C1 segment of cervical spinal cord (tissue), 14 donors: ENCODE data around the gene SLC25A18.
"Not testable (repeated sequence)": the region's sequence is repeated elsewhere in the genome, so short reads cannot be mapped to it uniquely, and the experiment has no call there.

Experiments
- DNase-seq, 14 donors: peaks; one replicate each; lab custom pipeline; 2025; lab: John Stamatoyannopoulos, UW

The SLC25A18 gene, protein sequence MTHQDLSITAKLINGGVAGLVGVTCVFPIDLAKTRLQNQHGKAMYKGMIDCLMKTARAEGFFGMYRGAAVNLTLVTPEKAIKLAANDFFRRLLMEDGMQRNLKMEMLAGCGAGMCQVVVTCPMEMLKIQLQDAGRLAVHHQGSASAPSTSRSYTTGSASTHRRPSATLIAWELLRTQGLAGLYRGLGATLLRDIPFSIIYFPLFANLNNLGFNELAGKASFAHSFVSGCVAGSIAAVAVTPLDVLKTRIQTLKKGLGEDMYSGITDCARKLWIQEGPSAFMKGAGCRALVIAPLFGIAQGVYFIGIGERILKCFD

DNA sequence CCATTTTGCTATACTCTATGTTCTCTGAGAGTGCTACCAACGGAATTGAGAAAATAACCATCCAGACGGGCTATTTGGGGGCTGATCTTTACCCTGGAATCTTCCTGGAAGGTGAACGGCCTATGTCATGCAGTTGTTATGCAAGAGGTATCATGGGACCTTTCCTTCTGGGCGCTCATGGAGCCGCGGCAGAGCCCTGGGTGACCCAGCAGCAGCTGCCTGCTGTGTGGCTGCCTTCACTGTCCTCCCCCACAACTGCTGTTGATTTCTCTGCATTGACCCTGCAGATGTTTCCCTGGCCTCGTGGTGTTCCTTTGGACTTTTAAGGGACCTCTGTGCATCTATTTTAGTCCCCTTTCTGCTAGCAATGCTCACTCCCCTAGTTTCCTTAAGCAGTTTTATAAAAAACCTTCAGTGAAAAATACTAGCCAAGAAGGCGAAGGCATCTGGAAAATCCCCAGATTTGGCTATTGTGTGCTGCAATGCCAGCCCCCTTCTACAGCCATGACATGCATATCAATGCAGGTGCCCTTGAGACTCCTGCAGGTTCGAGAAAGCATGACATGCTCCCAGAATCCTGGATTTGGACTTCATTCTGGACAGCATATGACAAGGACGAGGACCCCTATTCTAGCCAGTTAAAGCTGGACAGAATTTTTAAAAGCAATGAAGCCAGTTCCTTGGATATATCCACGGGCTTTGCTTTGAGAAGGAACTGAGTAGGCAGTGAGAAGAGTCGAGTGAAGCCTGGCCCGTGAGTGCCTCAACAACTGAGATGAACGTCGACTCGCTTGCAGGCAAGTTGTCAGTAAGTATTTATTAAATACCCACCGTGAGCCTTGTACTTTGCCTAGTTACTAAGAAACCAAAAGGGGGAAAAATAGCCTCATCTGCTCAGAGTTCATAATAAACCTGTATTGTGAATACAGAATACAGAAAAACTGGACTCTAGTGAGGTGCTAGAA lies at the start of gene SLC25A18:
Gene SLC25A18 (plus strand): TSS at position 593 of the 965 bp plus-strand sequence. CDS start 16,447 bp downstream, outside the sequence.
- DNase-seq = peak in 12 of 14 donors; percentile 19 to 85 (median 62)

DNA sequence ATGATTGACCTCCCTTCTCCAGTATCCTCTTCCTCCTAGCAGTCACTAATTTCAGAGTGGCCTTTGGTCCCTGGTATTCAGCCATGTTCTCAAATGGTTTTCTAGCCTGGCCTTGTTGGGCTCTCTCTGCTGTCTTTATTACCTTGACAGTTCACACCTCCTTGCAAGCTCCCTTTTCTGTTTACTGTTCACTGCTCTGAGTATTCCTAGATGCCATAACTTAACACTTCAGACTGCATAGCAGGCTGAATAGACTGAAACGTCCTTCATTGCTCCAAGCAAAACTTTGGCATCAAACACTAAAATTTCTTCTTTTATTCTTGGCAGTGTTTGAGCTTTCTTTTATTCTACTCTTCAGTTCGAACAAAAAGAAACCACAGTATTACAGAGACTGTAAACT lies 49.7 kb upstream of the SLC25A18 start:
- DNase-seq = no peak

DNA sequence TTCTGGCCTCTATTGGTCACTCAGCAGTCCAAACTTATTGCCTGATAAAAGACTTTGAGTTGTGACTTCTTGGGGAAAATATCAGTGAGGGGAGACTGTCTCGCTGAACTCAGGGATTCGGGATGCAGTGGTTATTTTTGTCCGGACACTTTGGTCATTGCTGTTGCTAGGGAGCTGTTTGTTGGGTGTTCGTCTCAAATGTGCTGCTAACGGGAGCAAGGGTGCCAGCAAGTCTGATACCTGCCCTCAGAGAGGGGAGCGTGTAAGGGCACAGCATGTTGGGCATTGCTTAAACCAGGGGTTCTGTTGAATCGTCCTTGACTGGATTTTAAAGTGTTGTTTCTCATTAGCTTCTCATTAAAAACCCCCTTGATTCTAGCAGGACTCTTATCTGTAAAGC lies 49.2 kb upstream of the SLC25A18 start:
- DNase-seq = no peak

DNA sequence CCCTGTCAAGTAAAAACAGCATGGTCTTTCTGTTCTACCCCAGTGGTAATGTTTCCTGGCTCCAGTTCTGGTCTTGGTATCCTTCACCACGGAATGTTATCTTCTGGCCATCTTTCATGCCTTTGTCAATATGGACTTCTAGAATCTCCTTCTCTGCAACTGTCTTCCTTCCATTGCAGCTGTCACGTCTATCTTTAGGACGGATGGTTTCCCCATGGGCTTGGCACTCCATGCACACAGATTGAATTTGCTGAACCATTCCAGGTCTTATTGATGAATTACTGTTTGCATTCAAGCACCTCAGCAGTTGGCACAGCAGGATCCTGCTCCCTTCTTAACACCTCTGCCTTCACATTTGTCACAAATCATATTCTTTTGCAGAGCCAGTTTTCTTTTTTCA lies 44.9 kb upstream of the SLC25A18 start:
- DNase-seq = no peak

DNA sequence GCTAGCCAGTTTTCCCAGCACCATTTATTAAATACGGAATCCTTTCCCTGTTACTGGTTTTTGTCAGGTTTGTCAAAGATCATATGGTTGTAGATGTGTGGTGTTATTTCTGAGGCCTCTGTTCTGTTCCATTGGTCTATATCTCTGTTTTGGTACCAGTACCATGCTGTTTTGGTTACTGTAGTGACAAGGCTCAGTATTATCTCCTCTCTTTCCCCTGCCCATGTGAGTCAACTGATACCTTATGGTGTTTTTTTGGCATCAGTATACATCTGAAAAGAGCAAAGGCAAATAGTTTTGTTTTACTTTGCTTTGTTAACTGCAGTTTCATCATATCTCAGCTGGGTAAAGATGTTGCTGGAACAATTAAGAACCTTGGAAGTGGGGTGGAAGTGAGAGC lies 41.3 kb upstream of the SLC25A18 start:
- not testable (repeated sequence) for DNase-seq

DNA sequence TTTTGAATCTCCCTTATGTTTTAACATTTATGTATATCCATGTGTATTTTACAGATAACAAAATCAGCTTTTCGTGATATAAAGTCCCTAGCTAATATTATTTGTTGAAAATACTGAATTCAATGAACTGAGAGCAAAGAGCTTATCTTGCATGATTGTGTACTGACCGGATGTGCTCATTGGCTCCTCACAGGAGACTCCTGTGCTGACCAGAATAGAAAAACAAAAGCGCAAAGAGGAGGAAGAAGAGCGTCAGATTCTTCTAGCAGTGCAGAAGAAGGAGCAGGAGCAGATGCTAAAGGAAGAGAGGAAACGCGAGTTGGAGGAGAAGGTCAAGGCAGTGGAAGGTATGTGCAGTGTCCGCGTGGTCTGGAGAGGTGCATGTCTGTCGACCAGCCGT lies 39.4 kb upstream of the SLC25A18 start:
- DNase-seq = no peak

DNA sequence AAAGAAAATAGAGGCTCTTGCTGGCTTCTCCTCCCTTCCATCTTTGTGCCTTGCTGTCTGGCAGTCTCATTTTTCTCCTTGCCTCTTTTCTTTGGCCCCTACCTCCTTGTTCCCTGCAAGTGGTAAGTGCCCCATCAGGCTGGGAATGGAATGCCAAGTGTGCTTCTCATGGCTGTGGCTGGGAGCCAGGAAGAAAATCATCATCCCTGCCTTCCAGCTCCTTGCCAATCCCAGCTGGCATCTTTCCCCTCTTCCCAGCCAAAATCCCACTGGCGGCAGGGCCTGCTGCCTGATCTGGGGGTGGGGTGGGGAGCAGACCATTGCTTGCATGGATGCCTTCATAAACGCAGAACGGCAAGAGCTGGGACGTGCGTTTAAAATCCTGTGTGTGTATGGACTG lies 27.0 kb upstream of the SLC25A18 start:
- peak in 11 of 14 donors; percentile 3 to 86 (median 54) for DNase-seq

DNA sequence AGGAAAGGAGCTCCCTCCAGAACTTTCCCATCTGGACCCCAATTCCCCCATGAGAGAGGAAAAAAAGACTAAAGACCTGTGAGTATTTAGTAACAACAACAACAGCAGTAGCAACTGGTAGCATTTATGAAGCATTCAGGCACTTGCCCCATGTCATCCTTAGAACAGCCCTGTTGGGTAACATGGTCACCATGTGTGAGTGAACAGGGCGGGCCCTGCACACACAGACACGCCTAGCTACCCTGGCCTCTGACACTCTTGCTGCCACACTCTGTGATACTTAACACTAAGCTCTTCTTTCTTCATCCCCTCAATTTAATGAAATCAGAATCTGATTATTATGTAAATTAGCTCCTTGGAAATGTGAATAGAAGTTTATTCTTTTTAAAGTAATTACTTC lies 26.1 kb upstream of the SLC25A18 start:
- no peak for DNase-seq

DNA sequence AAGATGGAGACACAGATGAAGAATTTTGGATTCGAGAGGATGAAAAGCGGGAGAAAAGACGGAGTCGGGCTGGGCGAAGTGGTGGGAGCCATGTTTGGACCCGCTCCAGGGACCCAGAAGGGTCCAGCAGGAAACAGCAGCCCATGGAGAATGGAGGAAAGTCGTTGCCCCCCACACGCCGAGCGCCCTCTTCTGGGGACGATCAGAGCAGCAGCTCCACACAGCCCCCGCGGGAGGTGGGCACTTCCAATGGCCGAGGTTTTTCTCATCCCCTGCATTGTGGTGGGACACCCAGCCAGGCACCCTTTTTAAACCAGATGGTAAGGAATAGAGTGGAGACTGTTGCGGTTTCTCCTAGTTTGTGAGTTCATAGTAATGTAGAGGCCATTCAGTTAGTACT lies 22.8 kb upstream of the SLC25A18 start:
- DNase-seq = no peak

DNA sequence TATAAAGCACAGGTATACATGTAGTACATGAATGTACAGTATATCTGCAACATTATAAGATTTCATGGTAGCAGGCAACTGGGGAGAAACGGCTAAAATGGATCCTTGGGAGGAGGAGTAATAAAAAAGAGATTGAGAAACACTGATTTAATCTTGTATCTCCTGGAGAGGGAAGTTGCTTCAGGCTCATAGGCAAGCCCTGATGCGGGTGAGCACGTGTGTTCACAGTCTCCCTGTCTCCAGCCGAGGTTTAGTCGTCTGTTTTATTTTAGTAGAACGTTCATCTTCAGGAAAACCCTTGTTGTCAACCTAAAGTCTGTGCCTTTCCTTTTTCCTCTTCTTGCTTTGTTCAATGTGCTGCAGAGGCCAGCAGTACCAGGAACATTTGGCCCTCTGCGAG lies 21.8 kb upstream of the SLC25A18 start:
- DNase-seq = no peak

DNA sequence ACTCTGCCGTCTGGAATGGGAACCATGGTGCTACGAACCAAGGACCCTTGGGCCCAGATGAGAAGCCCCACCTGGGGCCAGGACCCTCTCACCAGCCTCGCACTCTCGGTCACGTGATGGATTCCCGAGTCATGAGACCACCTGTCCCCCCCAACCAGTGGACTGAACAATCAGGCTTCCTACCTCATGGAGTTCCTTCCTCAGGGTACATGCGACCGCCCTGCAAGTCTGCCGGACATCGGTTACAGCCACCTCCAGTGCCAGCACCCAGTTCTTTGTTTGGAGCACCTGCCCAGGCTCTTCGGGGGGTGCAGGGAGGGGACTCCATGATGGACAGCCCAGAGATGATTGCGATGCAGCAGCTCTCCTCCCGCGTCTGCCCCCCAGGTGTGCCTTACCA lies 20.8 kb upstream of the SLC25A18 start:
- DNase-seq = no peak

DNA sequence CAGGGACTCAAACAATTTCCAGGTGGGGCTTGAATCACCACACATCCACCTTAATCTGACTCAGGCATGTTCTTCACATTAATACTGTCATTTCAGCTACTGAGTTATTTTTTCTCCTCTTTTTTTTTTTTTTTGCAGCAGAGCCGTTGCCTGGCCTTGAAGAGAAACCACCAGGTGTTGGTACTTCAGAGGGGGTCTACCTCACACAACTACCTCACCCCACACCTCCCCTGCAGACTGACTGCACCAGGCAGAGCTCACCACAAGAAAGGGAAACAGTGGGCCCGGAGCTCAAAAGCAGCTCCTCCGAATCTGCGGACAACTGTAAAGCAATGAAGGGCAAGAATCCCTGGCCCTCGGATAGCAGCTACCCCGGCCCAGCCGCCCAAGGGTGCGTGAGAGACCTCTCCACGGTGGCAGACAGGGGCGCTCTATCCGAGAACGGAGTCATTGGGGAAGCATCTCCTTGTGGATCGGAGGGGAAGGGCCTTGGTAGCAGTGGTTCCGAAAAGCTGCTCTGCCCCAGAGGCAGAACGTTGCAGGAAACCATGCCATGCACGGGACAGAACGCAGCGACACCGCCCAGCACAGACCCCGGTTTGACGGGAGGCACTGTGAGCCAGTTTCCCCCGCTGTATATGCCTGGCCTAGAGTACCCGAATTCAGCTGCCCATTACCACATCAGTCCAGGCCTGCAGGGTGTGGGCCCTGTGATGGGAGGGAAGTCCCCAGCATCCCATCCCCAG lies 15.1 kb upstream of the SLC25A18 start:
- no peak for DNase-seq

DNA sequence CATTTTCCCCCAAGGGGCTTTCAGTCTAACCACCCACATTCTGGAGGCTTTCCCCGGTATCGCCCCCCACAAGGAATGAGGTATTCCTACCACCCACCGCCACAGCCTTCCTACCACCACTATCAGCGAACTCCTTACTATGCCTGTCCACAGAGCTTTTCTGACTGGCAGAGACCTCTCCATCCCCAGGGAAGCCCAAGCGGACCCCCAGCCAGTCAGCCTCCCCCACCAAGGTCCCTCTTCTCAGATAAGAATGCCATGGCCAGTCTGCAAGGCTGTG lies 14.6 kb upstream of the SLC25A18 start:
- no peak for DNase-seq

DNA sequence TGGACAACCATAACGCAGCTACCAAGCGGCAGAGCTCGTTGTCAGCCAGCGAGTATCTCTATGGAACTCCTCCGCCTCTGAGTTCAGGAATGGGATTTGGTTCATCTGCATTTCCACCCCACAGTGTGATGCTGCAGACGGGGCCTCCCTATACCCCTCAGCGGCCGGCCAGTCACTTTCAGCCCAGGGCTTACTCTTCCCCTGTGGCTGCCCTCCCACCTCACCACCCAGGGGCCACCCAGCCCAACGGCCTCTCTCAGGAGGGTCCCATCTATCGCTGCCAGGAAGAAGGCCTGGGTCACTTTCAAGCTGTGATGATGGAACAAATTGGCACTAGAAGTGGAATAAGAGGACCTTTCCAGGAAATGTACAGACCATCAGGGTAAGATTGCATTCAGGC lies 14.1 kb upstream of the SLC25A18 start:
- no peak for DNase-seq

DNA sequence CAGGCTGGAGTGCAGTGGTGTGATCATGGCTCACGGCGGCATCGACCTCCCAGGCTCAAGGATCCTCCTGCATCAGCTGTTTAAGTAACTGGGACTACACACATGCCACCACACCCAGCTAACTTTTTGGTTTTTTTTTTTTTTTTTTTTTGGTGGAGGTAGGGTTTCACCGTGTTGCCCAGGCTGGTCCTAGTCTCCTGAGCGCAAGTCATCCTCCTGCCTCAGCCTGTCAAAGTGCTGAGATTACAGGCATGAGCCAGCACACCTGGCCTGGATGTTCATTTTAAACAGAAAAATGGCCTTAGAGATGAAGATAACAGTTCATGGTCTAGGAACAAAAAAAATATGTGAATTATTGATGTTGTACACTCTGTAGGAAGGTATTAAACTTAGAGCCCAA lies 13.6 kb upstream of the SLC25A18 start:
- DNase-seq = no peak

DNA sequence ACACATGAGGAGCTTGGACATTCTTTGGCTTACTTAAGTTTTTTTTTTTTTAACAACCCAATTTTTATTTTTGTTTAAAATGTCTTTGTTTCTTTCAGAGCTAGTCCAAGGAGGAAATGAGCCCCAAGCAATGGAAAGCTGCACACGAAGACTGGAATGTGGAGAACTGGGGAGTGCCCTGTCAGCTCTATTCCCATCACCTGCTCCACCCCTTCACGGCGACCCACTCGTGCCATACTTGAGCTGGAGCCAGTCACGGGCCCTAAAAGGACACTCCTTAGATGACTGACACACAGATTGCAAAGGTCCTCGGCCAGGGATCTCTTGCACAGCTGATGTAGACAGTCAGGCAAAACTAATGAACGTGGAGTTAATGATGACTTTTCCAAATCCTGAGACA lies 10.6 kb upstream of the SLC25A18 start:
- DNase-seq = no peak

DNA sequence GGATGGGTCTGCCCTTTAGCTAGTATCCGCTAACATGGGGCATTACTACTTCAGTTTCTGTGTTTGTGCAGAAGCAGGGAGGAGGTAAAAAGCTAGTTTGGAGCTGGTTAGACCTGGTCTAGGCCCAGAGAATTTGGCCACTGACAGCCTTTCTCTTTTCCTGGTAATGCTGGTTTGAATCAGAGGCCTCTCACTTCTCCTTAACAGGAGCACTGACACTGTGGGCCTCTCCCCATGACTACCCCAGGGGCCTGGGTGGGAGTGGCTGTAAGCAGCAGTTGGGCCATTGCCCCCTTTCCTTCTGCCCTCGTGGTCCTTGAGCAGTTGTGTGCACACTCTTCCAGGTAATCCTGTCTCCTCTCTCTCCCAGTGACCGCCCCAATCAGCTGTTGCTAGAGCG lies 8.5 kb upstream of the SLC25A18 start:
- DNase-seq = no peak

DNA sequence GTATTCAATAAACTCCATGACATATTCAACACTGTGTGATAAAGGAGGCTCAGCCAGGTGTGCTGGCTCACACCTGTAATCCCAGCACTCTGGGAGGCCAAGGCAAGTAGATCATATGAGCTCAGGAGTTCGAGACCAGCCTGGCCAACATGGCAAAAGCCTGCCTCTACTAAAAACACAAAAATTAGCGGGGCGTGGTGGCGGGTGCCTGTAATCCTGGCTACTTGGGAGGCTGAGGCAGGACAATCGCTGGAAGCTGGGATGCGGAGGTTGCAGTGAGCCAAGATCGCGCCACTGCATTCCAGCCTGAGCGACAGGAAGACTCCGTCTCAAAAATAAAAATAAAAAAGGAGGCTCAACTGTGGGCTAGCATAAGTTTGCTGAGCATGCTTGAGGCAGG lies 4.1 kb upstream of the SLC25A18 start:
- DNase-seq = no peak

DNA sequence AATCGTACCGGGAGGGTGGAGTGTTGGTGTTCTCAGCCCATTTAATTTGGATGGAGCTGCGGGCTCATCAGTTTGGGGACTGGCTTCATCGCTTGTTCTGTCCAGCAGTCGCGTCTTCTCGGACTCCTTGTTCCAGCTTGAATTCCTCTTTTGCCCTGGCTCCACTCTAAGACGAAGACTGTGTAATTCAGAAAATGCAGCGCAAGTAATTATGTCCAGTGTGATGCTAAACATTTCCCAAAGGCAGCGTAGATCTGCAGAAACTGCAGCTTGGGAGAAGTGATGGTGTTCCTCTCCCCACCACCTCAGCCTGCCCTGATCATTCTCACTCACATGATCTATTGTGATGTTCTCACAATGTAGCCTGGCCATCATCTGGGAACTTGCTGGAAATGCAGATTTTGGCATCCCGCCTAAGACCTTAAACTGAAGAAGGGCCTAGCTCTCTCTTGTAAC lies 666 bp downstream of the SLC25A18 start:
- peak in 9 of 14 donors; percentile 26 to 76 (median 53) for DNase-seq

DNA sequence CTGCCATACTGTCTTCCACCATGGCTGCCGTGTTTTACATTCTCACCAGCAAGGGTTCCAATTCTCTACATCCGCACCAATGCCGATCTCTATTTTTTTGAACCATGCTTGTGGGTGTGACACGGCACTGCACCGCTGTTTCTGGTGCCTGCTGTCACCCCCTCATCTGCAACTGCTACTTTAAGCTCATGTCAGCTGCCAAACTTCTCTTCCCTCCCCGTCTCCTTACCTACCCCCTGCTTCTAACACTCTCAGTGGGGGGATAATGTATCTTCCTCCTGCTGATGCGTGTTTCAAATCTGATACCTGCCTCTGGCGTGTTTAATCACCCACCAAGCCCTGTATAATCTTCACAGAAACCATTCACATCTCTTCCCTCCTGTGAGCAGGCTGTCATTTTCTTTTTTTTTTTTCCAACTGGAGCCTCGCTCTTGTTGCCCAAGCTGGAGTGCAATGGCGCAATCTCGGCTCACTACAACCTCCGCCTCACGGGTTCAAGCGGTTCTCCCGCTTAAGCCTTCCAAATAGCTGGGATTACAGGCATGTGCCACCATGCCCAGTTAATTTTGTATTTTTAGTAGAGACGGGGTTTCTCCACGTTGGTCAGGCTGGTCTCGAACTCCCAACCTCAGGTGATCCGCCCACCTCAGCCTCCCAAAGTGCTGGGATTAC lies 2.9 kb downstream of the SLC25A18 start:
- DNase-seq = not testable (repeated sequence)

DNA sequence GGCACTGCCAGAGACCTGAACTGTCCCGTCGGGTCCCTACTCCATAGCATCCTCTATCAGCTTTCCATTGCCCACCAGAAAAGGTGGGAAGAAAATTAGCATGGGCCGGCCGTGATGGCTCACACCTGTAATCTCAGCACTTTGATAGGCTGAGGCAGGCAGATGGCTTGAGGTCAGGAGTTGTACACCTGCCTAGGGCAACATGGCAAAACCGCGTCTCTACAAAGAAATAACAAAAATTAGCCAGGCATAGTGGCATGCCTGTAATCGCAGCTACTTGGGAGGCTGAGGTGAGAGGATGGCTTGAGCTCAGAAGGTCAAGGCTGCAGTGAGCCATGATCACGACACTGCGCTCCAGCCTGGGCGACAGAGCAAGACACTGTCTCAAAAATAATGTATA lies 3.5 kb downstream of the SLC25A18 start:
- DNase-seq = no peak
